OCI-LY7 (cell line): ENCODE measurements around the gene ROBO3. TPM values are rescaled to one million over a fixed set of nuclear protein-coding genes. Genes with fewer than 3 reads are reported as not detected.

Experiments used
- BruUV-seq: library from RNA; stranded (reverse); fragments of 400-500 nt; replicated peaks from 2 replicates; lab custom pipeline; 2021; lab: Mats Ljungman, UMichigan
- CTCF ChIA-PET: fragments of 300-600 bp; sonication (Branson Sonifier 250); formaldehyde crosslinking; loops from one replicate; lab custom pipeline; 2022; ENCODE audit warnings: antibody characterized with exemption; ENCODE audit not compliant: unreplicated experiment; lab: Charles Lee
- POLR2A ChIA-PET: fragments of 300-600 bp; sonication (Branson Sonifier 250); formaldehyde crosslinking; loops from one replicate; lab custom pipeline; 2022; ENCODE audit warnings: antibody characterized with exemption; lab: Charles Lee
- DNase-seq: peaks from one replicate; pipeline ENCODE4 v3.0.0-alpha.2; 2015; ENCODE audit warnings: low spot score
- H2AFZ ChIP-seq: fragments of 200-600 bp; sonication (generic), shearing (Covaris generic); 2 replicates; pipeline ENCODE4 v1.6.1; 2014; ENCODE audit warnings: mild to moderate bottlenecking, antibody characterized with exemption, low read length, moderate library complexity
- H3K27ac ChIP-seq: fragments of 200-600 bp; sonication (generic); 2 replicates; pipeline ENCODE4 v1.5.1; 2014; ENCODE audit warnings: mixed run types, low read depth, mild to moderate bottlenecking, moderate library complexity, low read length, inconsistent platforms; ENCODE audit not compliant: poor library complexity, severe bottlenecking
- H3K36me3 ChIP-seq: fragments of 200-600 bp; sonication (generic); 2 replicates; pipeline ENCODE4 v1.6.1; 2014; ENCODE audit warnings: mild to moderate bottlenecking, antibody characterized with exemption, low read length, moderate library complexity, mixed read lengths; ENCODE audit not compliant: insufficient read depth
- H3K4me1 ChIP-seq: fragments of 200-600 bp; sonication (generic); 2 replicates; pipeline ENCODE4 v1.5.1; 2014; ENCODE audit warnings: mild to moderate bottlenecking, low read length; ENCODE audit not compliant: insufficient read depth, poor library complexity, severe bottlenecking
- H3K4me2 ChIP-seq: fragments of 200-600 bp; sonication (generic); 2 replicates; pipeline ENCODE4 v1.6.1; 2014; ENCODE audit warnings: mild to moderate bottlenecking, low read length
- H3K4me3 ChIP-seq: fragments of 200-600 bp; sonication (generic); 2 replicates; pipeline ENCODE4 v1.5.1; 2014; ENCODE audit warnings: mild to moderate bottlenecking, low read depth, low read length; ENCODE audit not compliant: poor library complexity, severe bottlenecking
- H3K79me2 ChIP-seq: fragments of 200-600 bp; sonication (generic); 2 replicates; pipeline ENCODE4 v1.6.1; 2016; ENCODE audit warnings: low read depth, mild to moderate bottlenecking, low read length, moderate library complexity, mixed read lengths; ENCODE audit not compliant: insufficient read depth
- H3K9me2 ChIP-seq: fragments of 200-600 bp; sonication (generic); 2 replicates; pipeline ENCODE4 v1.6.1; 2016; ENCODE audit warnings: mild to moderate bottlenecking, low read length, mixed read lengths; ENCODE audit not compliant: insufficient read depth
- H3K9me3 ChIP-seq: fragments of 200-600 bp; sonication (generic); 2 replicates; pipeline ENCODE4 v1.6.1; 2014; ENCODE audit warnings: mild to moderate bottlenecking, mixed run types, low read length, mixed read lengths
- H4K20me1 ChIP-seq: fragments of 200-600 bp; sonication (generic); 2 replicates; pipeline ENCODE4 v1.6.1; 2014; ENCODE audit warnings: mild to moderate bottlenecking, antibody characterized with exemption, low read length, moderate library complexity, mixed read lengths; ENCODE audit not compliant: insufficient read depth
- CTCF ChIP-seq: fragments of 200-600 bp; sonication (generic); conservative IDR thresholded peaks from 2 replicates; pipeline ENCODE4 v1.5.1; 2014; ENCODE audit warnings: mild to moderate bottlenecking, antibody characterized with exemption, low read length, moderate library complexity, mixed read lengths
- EZH2phosphoT487 ChIP-seq: fragments of 200-600 bp; sonication (generic); IDR thresholded peaks from 2 replicates; pipeline ENCODE4 v1.6.1; 2018; ENCODE audit warnings: low read depth, borderline replicate concordance, mild to moderate bottlenecking, mixed run types, antibody characterized with exemption, low read length, moderate library complexity, mixed read lengths
- intact Hi-C: fragments of 100-400 bp; cut with micrococcal nuclease; formaldehyde crosslinking; loops from one replicate; pipeline ENCODE4 v1.10.0; 2022; ENCODE audit not compliant: unreplicated experiment
- total RNA-seq, 2 experiments: library from RNA; depleted of rRNA in 1 of 2; stranded (reverse); fragments of >200 nt in 1 of 2; shearing (Covaris generic) in 1 of 2; gene quantifications; 2 replicates each; pipeline ENCODE4 v1.2.3, GENCODE V29; 2014 to 2022

Gene ROBO3
- total RNA-seq, 2 experiments from 2014 or later, result 0.19 TPM; not detected in 1

GRCh38 chr11:124882339-124883071, 17.3 kb downstream of the ROBO3 start:
- H3K4me2 ChIP-seq, result no peak overlapping the region
- TF ChIP-seq CTCF (no peak), EZH2phosphoT487 (no peak)

GRCh38 chr11:124884340-124884739, 19.1 kb downstream of the ROBO3 start:
- no peak overlapping the region for H3K4me2 ChIP-seq
- no peaks in the 10 kb centered on the region for H4K20me1 ChIP-seq
- no peak for TF ChIP-seq CTCF
- no peak for TF ChIP-seq EZH2phosphoT487
- no peaks in the 10 kb centered on the region for H3K79me2 ChIP-seq
- no peak overlapping the region for H3K4me3 ChIP-seq
- intact Hi-C loops, result no loop called here
- H3K9me3 ChIP-seq, result no peaks in the 10 kb centered on the region
- H3K9me2 ChIP-seq, result no peaks in the 10 kb centered on the region
- no peak overlapping the region for H3K27ac ChIP-seq
- ChIA-PET POLR2A (interaction anchor here (1.0 kb wide), 1 partner anchor 313 kb away, joined by 3 read pairs; no protein-coding TSS in a partner anchor), CTCF (no interaction called here)
- DNase-seq, result no peak
- H2AFZ ChIP-seq, result no peak overlapping the region
- H3K36me3 ChIP-seq, result no peaks in the 10 kb centered on the region
- H3K4me1 ChIP-seq, result no peaks in the 10 kb centered on the region
- no TSS peak for BruUV-seq

More at GRCh38 chr11:124882339-124883071, 17.3 kb downstream of the ROBO3 start:
- DNase-seq, result no peak
- CTCF ChIA-PET, result no interaction called here
- no peaks in the 10 kb centered on the region for H3K4me1 ChIP-seq
- no peaks in the 10 kb centered on the region for H3K36me3 ChIP-seq
- no peak overlapping the region for H2AFZ ChIP-seq
- H3K27ac ChIP-seq, result no peak overlapping the region
- intact Hi-C loops, result no loop called here
- POLR2A ChIA-PET, result interaction anchor here (0.7 to 1.5 kb wide), 2 partner anchors 8 to 122 kb away, joined by 3 to 5 read pairs; no protein-coding TSS in a partner anchor
- H3K4me3 ChIP-seq, result no peak overlapping the region
- H3K9me2 ChIP-seq, result no peaks in the 10 kb centered on the region
- H3K9me3 ChIP-seq, result no peaks in the 10 kb centered on the region
- H3K79me2 ChIP-seq, result no peaks in the 10 kb centered on the region
- no peaks in the 10 kb centered on the region for H4K20me1 ChIP-seq
- no TSS peak for BruUV-seq

GRCh38 chr11:124884869-124885479, 19.7 kb downstream of the ROBO3 start:
- ChIA-PET POLR2A (no interaction called here), CTCF (no interaction called here)
- no peak for DNase-seq
- intact Hi-C loops, result no loop called here
- Histone ChIP-seq H3K36me3 (no peaks in the 10 kb centered on the region), H2AFZ (no peak overlapping the region), H3K4me3 (no peak overlapping the region), H3K9me3 (no peaks in the 10 kb centered on the region), H4K20me1 (no peaks in the 10 kb centered on the region), H3K79me2 (no peaks in the 10 kb centered on the region), H3K4me1 (no peaks in the 10 kb centered on the region), H3K9me2 (no peaks in the 10 kb centered on the region), H3K27ac (no peak overlapping the region), H3K4me2 (no peak overlapping the region)
- no peak for TF ChIP-seq EZH2phosphoT487
- no peak for TF ChIP-seq CTCF
- no TSS peak for BruUV-seq
